Neural progenitor cell (in vitro differentiated cells): ENCODE results near the gene SYT15. TPM values are rescaled to one million over a fixed set of nuclear protein-coding genes. Genes with fewer than 3 reads are reported as not detected.

Experiments
- DNase-seq: peaks from one replicate; pipeline ENCODE4 v3.0.0-alpha.2; 2016; ENCODE audit warnings: low spot score
- H2AFZ ChIP-seq: fragments of 200-600 bp; sonication (generic); replicated peaks from 2 replicates; pipeline ENCODE4 v1.6.1; 2016; ENCODE audit warnings: antibody characterized with exemption
- H3F3A ChIP-seq: fragments of 200-600 bp; sonication (generic); 2 replicates; pipeline ENCODE4 v1.6.1; 2016; ENCODE audit warnings: antibody characterized with exemption, low read depth
- H3K27ac ChIP-seq: fragments of 200-600 bp; sonication (generic); 2 replicates; pipeline ENCODE4 v1.5.1; 2016; ENCODE audit warnings: mild to moderate bottlenecking
- H3K27me3 ChIP-seq: fragments of 200-600 bp; sonication (generic); 2 replicates; pipeline ENCODE4 v1.6.1; 2016; ENCODE audit warnings: mild to moderate bottlenecking, moderate library complexity
- H3K36me3 ChIP-seq: fragments of 200-600 bp; sonication (generic); 2 replicates; pipeline ENCODE4 v1.5.1; 2016
- H3K4me1 ChIP-seq: fragments of 200-600 bp; sonication (generic); 2 replicates; pipeline ENCODE4 v1.6.1; 2016; ENCODE audit warnings: mixed run types
- H3K4me2 ChIP-seq: fragments of 200-600 bp; sonication (generic); 2 replicates; pipeline ENCODE4 v1.6.1; 2016
- H3K4me3 ChIP-seq: fragments of 200-600 bp; sonication (generic); 2 replicates; pipeline ENCODE4 v1.5.1; 2016
- H3K79me2 ChIP-seq: fragments of 200-600 bp; sonication (generic); 2 replicates; pipeline ENCODE4 v1.6.1; 2016; ENCODE audit warnings: low read depth
- H3K9ac ChIP-seq: fragments of 200-600 bp; sonication (generic); 2 replicates; pipeline ENCODE4 v1.6.1; 2016
- H3K9me3 ChIP-seq: fragments of 200-600 bp; sonication (generic); 2 replicates; pipeline ENCODE4 v1.5.1; 2016; ENCODE audit warnings: low read depth
- H4K20me1 ChIP-seq: fragments of 200-600 bp; sonication (generic); 2 replicates; pipeline ENCODE4 v1.6.1; 2016; ENCODE audit warnings: low read depth
- H3K27ac Mint-ChIP-seq: 3 replicates; pipeline ENCODE4 v1.8.0; 2021; ENCODE audit warnings: mixed read lengths
- H3K27me3 Mint-ChIP-seq: 2 replicates; pipeline ENCODE4 v1.8.0; 2022; ENCODE audit warnings: low read depth, mild to moderate bottlenecking, inconsistent platforms, moderate library complexity, mixed read lengths; ENCODE audit not compliant: insufficient read depth
- H3K36me3 Mint-ChIP-seq: 3 replicates; pipeline ENCODE4 v1.8.0; 2021; ENCODE audit warnings: mixed read lengths
- H3K4me1 Mint-ChIP-seq: 3 replicates; pipeline ENCODE4 v1.8.0; 2021; ENCODE audit warnings: mixed read lengths
- H3K4me3 Mint-ChIP-seq: 3 replicates; pipeline ENCODE4 v1.8.0; 2021; ENCODE audit warnings: mild to moderate bottlenecking, moderate library complexity, mixed read lengths
- H3K9me3 Mint-ChIP-seq: 3 replicates; pipeline ENCODE4 v1.8.0; 2020; ENCODE audit warnings: mixed read lengths
- CTCF ChIP-seq: fragments of 200-600 bp; sonication (generic); IDR thresholded peaks from 2 replicates; pipeline ENCODE4 v1.5.1; 2017; ENCODE audit warnings: antibody characterized with exemption, mild to moderate bottlenecking
- EZH2 ChIP-seq: fragments of 200-600 bp; sonication (generic); IDR thresholded peaks from 2 replicates; pipeline ENCODE4 v1.6.1; 2017; ENCODE audit warnings: antibody characterized with exemption, mild to moderate bottlenecking, moderate library complexity
- EZH2phosphoT487 ChIP-seq: fragments of 200-600 bp; sonication (generic); IDR thresholded peaks from 2 replicates; pipeline ENCODE4 v1.6.1; 2017; ENCODE audit warnings: antibody characterized with exemption
- total RNA-seq: library from RNA; depleted of rRNA; stranded (reverse); fragments of >200 nt; gene quantifications from 2 replicates; pipeline ENCODE4 v1.2.3, GENCODE V29; 2015; ENCODE audit warnings: low replicate concordance

Gene SYT15
- total RNA-seq, 1 donor from 2014 or later, result 0.17 TPM

- Mint-ChIP-seq H3K27ac (no peak overlapping the region), H3K4me1 (peaks cover 16% of the 10 kb centered on the region)
These were observed 41.6 kb upstream of the SYT15 start for GRCh38 chr10:46537309-46537708.

GRCh38 chr10:46538155-46538554, 40.8 kb upstream of the SYT15 start:
- no peak for DNase-seq
- Histone ChIP-seq H3K9ac (no peak overlapping the region), H3K27ac (no peak overlapping the region), H3F3A (peaks cover 7% of the 10 kb centered on the region), H2AFZ (no peak overlapping the region), H3K36me3 (no peaks in the 10 kb centered on the region), H3K4me1 (peaks cover 18% of the 10 kb centered on the region), H3K79me2 (no peaks in the 10 kb centered on the region), H3K4me2 (no peak overlapping the region), H4K20me1 (no peaks in the 10 kb centered on the region), H3K9me3 (no peaks in the 10 kb centered on the region), H3K4me3 (no peak overlapping the region), H3K27me3 (no peaks in the 10 kb centered on the region)
- Mint-ChIP-seq H3K4me3 (no peak overlapping the region), H3K36me3 (no peaks in the 10 kb centered on the region), H3K9me3 (no peaks in the 10 kb centered on the region), H3K4me1 (peaks cover 19% of the 10 kb centered on the region), H3K27ac (no peak overlapping the region), H3K27me3 (peaks cover 20% of the 10 kb centered on the region)
- TF ChIP-seq EZH2phosphoT487 (no peak), EZH2 (no peak), CTCF (no peak)

More at GRCh38 chr10:46537309-46537708, 41.6 kb upstream of the SYT15 start:
- Histone ChIP-seq H3K4me1 (peaks cover 9% of the 10 kb centered on the region), H3K27ac (no peak overlapping the region), H3K27me3 (no peaks in the 10 kb centered on the region), H3K9me3 (no peaks in the 10 kb centered on the region), H3K4me2 (no peak overlapping the region), H3K79me2 (no peaks in the 10 kb centered on the region), H3K9ac (no peak overlapping the region), H2AFZ (no peak overlapping the region), H3K36me3 (no peaks in the 10 kb centered on the region), H4K20me1 (no peaks in the 10 kb centered on the region), H3K4me3 (no peak overlapping the region), H3F3A (peaks cover 4% of the 10 kb centered on the region)
- TF ChIP-seq EZH2phosphoT487, result no peak
- TF ChIP-seq EZH2, result no peak
- no peak for TF ChIP-seq CTCF
- Mint-ChIP-seq H3K27me3 (peaks cover 13% of the 10 kb centered on the region), H3K9me3 (no peaks in the 10 kb centered on the region), H3K36me3 (no peaks in the 10 kb centered on the region), H3K4me3 (no peak overlapping the region)
- peak; percentile 53 for DNase-seq

GRCh38 chr10:46538717-46539426, 40.1 kb upstream of the SYT15 start:
- Histone ChIP-seq H3K9me3 (no peaks in the 10 kb centered on the region), H3K36me3 (no peaks in the 10 kb centered on the region), H3K27me3 (no peaks in the 10 kb centered on the region), H2AFZ (no peak overlapping the region), H4K20me1 (no peaks in the 10 kb centered on the region), H3K27ac (no peak overlapping the region), H3K79me2 (no peaks in the 10 kb centered on the region), H3F3A (peaks cover 9% of the 10 kb centered on the region), H3K4me1 (peaks cover 22% of the 10 kb centered on the region), H3K4me3 (no peak overlapping the region), H3K9ac (no peak overlapping the region), H3K4me2 (no peak overlapping the region)
- no peaks in the 10 kb centered on the region for H3K36me3 Mint-ChIP-seq
- H3K4me1 Mint-ChIP-seq, result peaks cover 19% of the 10 kb centered on the region
- no peak for TF ChIP-seq CTCF
- TF ChIP-seq EZH2, result no peak
- no peak for TF ChIP-seq EZH2phosphoT487
- no peaks in the 10 kb centered on the region for H3K9me3 Mint-ChIP-seq
- H3K27me3 Mint-ChIP-seq, result peaks cover 24% of the 10 kb centered on the region
- no peak overlapping the region for H3K27ac Mint-ChIP-seq
- no peak overlapping the region for H3K4me3 Mint-ChIP-seq
- no peak for DNase-seq
